Measurements from ENCODE around the gene ADGRF5. TPM values are rescaled to one million over a fixed set of nuclear protein-coding genes. Genes with fewer than 3 reads are reported as not detected.

ADGRF5 gene
- total and polyA plus RNA-seq, 2 donors (not counting 3 experiments of a cell fraction or from before 2014, with no cell fraction given), result 26.3 to 50.0 TPM

GRCh38 chr6:46888578-46888977 is 33.2 kb downstream of the ADGRF5 start:
- H3K79me2 ChIP-seq (ENCODE audit: control insufficient read depth, insufficient read depth, low read length), result no peaks in the 10 kb centered on the region
- no peaks in the 10 kb centered on the region for H3K9me3 ChIP-seq (replicated peaks; ENCODE audit: control insufficient read depth, insufficient read depth, low read length)
- H2AFZ ChIP-seq (ENCODE audit: low read depth, low read length), result no peak overlapping the region
- no peaks in the 10 kb centered on the region for H4K20me1 ChIP-seq (replicated peaks; ENCODE audit: control insufficient read depth, extremely low read depth, insufficient read depth, low read length)
- H3K36me3 ChIP-seq (ENCODE audit: control insufficient read depth in 2 of 2, extremely low read depth in 1 of 2, insufficient read depth in 2 of 2, low read length in 2 of 2), result peaks cover 3 to 8% of the 10 kb centered on the region in 2 experiments
- ChIA-PET CTCF (interaction anchor here (1.0 to 1.4 kb wide), 3 partner anchors 12 to 15 kb away, joined by 4 to 9 read pairs (median 4); no protein-coding TSS in a partner anchor), POLR2A (no interaction called here)
- DNase-seq (ENCODE audit: low read depth, low spot score) (no peak), FAIRE-seq (no peak)
- intact Hi-C loops (cut with micrococcal nuclease), result no loop called here
- peaks cover 0 to 3% of the 10 kb centered on the region in 2 experiments for H3K27me3 ChIP-seq (ENCODE audit: control insufficient read depth in 2 of 2, insufficient read depth in 2 of 2, low read length in 2 of 2)
- BruUV-seq (replicated peaks), result no TSS peak
- TF ChIP-seq FOS (IDR thresholded peaks at IDR 0.05; ENCODE audit: borderline replicate concordance, insufficient read depth, low read length) (no peak), MYC (IDR thresholded peaks at IDR 0.05; ENCODE audit: low read depth, low read length) (no peak), MAX (IDR thresholded peaks at IDR 0.05; ENCODE audit: insufficient read depth, insufficient read length) (no peak), POLR2A (IDR thresholded peaks at IDR 0.05; ENCODE audit: low read depth, low read length) (no peak), JUN (IDR thresholded peaks at IDR 0.05; ENCODE audit: borderline replicate concordance, insufficient read depth, insufficient read length, low read depth) (no peak), POLR2AphosphoS5 (IDR thresholded peaks at IDR 0.05; ENCODE audit: insufficient read depth, low read depth, low read length) (no peak), EZH2 (IDR thresholded peaks at IDR 0.05; ENCODE audit: borderline replicate concordance, low read depth, low read length, severe bottlenecking) (no peak), GATA2 (IDR thresholded peaks at IDR 0.05; ENCODE audit: insufficient read depth, insufficient read length, low read depth, low read length) (no peak)
- TF ChIP-seq, protein P1, sequence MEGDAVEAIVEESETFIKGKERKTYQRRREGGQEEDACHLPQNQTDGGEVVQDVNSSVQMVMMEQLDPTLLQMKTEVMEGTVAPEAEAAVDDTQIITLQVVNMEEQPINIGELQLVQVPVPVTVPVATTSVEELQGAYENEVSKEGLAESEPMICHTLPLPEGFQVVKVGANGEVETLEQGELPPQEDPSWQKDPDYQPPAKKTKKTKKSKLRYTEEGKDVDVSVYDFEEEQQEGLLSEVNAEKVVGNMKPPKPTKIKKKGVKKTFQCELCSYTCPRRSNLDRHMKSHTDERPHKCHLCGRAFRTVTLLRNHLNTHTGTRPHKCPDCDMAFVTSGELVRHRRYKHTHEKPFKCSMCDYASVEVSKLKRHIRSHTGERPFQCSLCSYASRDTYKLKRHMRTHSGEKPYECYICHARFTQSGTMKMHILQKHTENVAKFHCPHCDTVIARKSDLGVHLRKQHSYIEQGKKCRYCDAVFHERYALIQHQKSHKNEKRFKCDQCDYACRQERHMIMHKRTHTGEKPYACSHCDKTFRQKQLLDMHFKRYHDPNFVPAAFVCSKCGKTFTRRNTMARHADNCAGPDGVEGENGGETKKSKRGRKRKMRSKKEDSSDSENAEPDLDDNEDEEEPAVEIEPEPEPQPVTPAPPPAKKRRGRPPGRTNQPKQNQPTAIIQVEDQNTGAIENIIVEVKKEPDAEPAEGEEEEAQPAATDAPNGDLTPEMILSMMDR (IDR thresholded peaks at IDR 0.05; ENCODE audit: extremely low read depth in 1 of 2, insufficient read depth in 1 of 2, low read depth in 1 of 2, low read length in 2 of 2), result no peak
- peaks cover 15% of the 10 kb centered on the region for H3K4me1 ChIP-seq (ENCODE audit: control insufficient read depth, extremely low read depth, insufficient read depth, low read length)
- H3K9ac ChIP-seq (replicated peaks; ENCODE audit: extremely low read depth, insufficient read depth, low read length), result no peak overlapping the region
- H3K27ac ChIP-seq (ENCODE audit: insufficient read depth, low read depth, low read length), result peak overlapping the region; percentile 31
- H3K4me2 ChIP-seq (ENCODE audit: insufficient read depth, low read length), result no peak overlapping the region
- H3K9me1 ChIP-seq (replicated peaks; ENCODE audit: control insufficient read depth, extremely low read depth, insufficient read depth, low read length), result no peaks in the 10 kb centered on the region
- dilution Hi-C loops (cut with MboI; ENCODE audit: extremely low pct_ligation_motif_present, low sequenced_read_pairs), result no loop called here
- no peak overlapping the region for H3K4me3 ChIP-seq (replicated peaks in 1 of 3; ENCODE audit: insufficient read depth in 1 of 3, low read depth in 1 of 3, low read length in 3 of 3)
